Right hindlimb (tissue), 1 donor: ENCODE results near the gene NAA80.
A peak's percentile ranks its signal among the peaks of the same experiment; 100 is the strongest.
"Not testable (repeated sequence)": the region's sequence is repeated elsewhere in the genome, so short reads cannot be mapped to it uniquely, and the experiment has no call there.

Experiments used
- DNase-seq: peaks from one replicate; pipeline ENCODE4 v3.0.0-alpha.2; 2018

Gene NAA80

DNA sequence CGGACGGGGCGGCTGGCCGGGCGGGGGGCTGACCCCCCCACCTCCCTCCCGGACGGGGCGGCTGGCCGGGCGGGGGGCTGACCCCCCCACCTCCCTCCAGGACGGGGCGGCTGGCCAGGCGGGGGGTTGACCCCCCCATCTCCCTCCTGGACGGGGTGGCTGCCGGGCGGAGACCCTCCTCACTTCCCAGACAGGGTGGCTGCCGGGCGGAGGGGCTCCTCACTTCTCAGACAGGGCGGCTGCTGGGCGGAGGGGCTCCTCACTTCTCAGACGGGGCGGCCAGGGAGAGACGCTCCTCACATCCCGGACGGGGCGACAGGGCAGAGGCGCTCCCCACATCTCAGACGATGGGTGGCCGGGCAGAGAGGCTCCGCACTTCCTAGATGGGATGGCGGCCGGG is 12.8 kb upstream of the NAA80 start:
- not testable (repeated sequence) for DNase-seq

DNA sequence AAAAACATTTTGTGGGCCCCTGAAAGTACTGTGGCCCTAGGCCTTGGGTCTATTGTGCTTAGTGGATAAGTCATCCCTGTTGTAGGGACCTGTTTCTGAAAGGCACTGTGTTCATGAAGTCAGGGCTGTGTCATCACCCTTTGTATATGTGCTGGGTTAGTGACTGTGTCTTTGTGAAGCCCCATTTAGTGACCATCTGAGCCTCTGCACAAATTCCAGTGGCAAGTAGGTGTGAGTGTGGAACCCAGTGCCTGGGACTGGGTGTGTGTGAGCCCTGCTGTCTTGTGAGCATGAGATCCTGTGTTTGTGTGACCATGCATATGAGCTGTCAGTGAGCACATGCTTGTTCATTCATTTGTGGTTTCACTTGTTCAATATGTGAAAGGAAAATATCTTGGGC is 5.4 kb upstream of the NAA80 start:
- DNase-seq = no peak

DNA sequence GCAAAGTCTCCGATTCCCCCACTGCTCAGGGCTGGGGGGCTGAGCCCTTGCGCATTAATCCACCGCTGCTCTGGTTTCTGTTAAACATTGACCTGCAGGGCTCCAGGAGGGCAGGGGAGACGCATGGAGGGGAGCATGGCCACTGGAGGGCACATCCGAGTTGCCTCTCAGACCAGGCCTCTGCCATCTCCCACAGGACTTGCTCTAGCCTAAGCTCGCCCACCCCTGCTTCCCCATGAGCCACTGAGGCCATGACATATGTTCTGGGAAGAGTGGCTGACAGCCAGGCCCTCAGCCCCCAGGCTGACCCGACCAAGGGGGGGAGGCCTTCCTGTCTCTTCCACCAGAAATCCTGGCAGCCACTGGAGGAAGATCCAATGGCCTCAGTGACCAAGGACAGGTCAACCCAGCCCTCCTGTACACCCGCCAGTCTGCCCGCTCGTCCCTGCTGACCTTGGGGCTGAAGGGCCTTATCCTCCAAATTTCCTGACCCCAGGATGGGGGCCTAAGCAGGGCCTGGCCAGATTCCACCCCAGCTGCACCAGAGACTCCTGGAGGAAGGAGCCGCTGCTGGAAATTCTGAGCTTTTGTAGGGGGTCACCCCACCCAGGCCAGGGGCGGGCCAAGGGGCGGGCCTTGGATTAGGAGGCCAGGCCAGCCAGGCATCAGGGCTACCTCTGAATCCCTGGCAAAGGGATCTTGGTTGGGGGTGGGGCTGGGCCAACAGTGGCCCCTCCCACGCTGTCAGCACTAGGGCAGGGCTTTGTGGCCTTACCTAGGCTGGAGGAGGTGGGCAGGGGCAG is 4.0 kb upstream of the NAA80 start, which contains the start of gene HYAL1:
HYAL1 (minus strand) TSS at position 562 of the 803 bp plus-strand sequence. CDS start 618 bp downstream, outside the sequence.
- DNase-seq = peak; percentile 66

DNA sequence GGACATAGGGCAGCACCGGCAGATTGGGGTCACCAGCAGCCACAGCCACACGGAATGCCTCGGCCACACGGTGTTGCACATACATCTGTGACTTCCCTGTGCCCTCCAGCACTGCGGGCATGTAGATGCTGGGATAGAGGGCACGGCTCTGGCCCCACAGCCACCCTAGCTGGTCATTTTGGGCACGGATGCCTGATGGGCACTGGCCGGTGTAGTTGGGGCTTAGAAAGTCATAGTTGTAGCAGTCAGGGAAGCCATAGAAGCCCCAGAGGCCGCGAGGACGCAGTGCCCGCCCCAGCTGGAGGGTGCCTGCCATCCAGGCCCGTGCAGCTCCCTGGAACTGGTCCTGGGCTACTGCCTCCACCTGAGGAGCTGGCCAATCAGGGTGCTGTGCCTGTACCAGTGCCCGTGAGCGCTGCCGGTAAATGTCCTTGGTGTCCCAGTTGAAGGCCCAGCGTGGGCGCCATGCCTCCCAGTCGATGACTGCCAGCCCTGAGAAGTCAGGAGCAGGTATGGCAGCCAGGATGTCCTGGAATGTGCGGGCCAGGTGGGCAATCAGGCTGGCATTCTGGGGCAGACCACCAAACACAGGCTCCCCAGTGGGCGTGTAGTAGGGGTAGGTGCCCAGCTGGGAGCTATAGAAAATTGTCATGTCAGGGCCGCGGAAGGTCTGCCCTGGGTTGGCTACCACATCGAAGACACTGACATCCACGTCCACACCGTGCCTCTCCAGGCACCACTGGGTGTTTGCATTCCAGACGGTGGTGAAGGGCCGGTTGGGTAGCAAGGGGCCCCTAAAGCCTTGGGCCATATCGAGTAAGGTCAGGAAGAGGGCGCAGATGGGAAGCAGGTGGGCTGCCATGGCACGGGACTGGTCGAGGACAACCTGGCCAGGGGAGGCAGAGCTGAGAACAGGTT is 3.1 kb upstream of the NAA80 start:
- DNase-seq = no peak

DNA sequence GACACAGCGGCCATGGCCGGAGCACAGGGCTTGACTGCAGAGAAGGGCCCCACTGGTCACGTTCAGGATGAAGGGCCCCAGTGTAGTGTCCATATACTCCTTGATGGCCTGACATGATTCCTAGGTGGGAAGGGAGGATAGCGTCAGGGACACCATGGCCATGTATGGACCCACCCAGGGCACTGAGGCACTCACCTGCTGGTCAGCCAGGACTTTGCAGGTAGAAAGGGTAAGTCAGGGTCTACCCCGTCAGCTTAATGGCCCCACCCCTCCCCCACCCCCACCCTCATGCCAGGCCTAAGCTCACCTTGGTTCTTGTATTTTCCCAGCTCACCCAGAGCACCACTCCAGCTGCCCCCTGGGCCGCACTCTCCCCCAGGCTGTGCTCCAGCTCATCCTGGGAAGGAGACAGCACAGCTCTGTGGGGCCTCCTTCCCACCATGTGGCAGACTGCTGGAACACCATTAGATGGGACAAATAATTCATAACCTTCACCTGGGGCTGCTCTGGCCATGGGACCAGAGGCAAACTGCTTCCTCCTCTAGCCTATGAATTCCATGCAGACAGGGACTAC is 1.6 kb upstream of the NAA80 start:
- DNase-seq = no peak

DNA sequence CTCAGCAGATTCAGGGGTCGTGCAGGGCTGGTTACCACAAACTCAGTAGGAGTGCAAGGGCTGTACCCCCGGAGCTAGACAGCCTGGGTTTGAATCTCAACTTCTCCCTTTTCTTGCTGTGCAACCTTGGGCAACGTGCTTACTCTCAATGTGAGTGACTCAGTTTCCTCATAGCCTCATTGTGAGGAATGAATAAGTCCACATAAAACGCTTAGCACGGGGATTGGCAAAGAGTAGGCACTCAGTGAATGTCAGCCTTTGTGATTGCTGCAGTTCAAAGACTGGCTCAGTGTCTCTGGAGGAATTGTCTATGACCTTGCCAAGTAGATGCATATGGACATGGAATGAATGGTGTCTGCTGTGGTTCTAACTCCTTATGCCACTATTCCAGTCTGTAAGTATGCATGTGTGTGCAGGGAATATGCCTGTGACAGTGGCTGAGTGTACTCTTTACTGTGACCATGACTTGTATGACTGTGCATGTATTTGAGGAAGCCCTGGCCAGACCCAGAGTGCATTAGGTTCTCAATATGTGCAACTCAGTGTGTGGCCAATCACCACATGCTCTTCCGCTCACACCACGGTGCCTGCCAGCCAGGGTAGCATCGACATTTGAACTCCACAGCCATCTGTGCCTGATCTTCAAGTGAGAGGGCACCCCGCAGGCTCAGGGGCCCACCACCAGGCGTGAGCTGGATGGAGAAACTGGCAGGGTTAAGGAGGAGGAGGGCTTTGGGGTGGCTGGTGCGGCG is 900 bp upstream of the NAA80 start:
- DNase-seq = no peak

DNA sequence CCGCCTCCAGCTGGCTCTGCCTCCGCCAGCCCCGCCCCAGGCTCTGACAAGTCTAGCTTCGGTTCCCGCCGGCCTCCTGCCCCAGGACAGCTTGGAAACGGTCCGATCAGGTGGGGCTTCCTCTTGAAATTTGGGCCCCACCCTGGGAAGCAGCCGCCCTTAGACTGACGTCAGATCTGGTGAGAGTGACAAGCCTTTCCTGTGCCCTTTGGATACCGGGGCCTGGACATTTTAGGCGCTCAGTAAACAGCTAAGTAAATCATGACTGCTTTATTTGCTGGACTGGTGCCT is 378 bp upstream of the NAA80 start:
- no peak for DNase-seq

DNA sequence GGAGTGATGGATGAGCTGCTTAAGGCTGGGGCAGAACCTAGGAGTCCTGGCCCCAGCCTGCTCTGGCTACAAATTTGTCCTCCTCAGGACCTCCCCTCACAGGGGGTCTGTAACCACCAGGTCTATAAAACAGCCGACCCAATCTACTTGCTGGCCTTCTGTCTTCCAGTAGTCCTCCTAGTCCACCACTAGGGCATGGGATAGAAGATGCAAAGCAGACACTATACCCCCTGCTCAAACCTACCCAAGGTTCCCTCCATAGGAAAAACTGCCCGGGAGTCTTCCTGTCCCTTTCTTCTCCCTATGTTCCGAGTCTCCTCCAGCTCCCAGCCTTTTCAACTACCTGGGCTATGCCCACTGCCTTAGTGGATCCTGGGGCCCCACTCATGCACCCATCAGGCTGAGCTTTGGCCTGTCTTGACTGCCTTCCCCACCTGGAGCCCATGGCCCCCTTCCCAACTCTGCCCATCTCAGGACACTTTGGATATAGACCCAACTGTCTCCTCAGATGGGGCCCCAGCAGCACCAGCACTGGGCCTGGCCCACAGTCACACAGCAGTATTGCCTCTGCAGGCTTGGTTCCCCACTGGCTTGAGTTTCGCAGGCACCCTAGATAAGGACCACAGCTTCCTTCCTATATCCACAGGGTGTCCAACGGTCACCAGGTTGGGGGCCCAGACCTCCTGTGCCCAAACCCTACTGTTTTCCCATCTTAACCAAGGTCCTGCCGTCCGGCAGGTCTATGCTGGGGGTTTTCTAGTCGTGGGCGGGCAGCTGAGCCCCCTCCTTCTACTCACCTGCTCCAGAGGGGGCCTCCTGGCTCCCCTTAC is 1.1 kb downstream of the NAA80 start:
- DNase-seq = no peak

DNA sequence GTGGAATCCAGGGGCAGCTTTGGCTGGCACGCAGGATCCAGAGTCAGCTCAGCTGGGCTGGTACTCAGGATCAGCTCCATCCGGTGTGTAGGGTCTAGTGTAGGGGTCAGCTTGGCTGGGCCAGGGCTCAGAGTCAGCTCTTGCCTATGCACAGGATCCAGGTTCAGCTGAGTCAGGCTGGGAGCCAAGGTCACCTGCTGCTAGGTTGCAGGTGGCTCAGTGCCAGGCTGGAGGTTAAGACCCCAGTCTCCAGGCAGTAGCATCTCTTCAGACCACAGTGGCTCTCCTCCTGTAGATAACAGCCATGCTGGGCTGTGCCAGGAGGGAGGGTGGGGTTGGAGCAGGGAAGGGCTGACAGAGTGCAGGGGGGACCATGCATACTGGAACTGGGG is 1.8 kb downstream of the NAA80 start:
- no peak for DNase-seq

DNA sequence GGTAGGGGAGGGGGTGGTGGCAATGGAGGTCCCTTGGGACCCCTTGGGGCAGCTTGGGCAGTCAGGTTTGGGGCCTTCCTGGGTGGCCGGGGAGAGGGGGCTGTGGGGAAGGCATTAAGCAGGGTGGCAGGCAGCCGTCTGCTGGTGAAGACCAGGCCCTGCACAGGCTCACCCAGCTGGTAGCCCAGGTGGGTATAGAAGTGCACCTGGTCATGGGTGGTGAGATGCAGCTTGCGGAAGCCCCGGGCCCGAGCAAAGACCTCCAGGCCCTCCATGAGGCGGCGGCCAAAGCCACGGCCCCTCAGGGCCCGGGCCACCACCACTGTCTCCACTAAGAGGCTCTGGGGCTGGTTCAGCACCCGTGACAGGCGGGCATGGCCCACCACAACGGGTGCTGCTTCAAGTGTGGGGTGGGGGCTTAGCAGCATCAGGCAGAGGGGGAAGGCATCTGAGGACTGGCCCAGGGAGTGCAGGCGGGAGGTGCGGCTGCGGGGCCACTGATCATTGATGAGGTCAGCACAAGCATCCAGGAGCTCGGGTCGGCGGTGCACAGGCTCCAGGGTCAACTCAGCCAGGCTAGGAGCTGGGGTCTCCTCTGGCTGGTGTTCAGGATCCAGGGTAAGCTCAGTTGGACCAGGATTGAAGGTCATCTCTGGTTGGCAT is 2.4 kb downstream of the NAA80 start:
- DNase-seq = no peak

DNA sequence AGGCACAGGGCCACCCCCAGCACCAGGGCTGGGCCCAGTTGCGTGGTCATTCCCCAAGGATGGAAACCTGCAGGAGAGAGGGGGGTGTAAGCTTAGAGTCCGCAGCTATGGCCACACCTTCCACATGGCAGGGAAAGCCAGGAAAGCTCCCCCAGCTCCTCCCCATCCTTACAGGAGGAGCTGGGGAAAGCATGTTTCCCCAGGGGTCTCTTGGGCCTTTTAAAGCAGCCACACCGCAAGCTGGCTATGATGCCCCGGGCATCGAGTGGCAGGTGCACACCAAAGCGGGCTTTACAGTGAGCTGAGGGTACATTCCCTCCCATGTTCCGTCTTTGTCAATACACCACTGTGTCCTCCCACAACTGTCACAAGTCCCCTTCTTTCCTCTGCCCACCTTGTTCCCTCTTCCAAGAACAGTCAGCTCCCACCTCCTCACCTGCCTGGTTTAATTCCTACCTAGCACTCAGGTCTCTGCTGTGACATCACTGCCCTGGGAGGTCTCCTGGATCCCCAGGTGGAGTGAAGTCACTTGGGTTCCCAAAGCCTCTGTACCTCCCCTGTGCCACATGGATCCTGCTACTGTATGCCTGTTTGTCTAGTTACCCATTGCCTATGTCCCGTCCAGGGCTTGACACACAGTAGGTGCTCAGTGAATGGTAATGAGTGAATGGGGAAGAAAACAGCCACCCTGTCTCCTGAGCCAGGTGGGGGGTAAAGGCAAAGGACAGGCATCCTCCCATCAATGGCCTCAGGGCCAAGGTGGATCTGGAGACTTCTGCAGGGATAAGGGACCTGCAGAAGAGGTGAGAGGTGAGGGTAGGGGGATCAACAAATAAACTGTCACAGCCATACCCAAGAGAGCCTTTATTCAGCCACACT is 3.4 kb downstream of the NAA80 start:
- DNase-seq = no peak

DNA sequence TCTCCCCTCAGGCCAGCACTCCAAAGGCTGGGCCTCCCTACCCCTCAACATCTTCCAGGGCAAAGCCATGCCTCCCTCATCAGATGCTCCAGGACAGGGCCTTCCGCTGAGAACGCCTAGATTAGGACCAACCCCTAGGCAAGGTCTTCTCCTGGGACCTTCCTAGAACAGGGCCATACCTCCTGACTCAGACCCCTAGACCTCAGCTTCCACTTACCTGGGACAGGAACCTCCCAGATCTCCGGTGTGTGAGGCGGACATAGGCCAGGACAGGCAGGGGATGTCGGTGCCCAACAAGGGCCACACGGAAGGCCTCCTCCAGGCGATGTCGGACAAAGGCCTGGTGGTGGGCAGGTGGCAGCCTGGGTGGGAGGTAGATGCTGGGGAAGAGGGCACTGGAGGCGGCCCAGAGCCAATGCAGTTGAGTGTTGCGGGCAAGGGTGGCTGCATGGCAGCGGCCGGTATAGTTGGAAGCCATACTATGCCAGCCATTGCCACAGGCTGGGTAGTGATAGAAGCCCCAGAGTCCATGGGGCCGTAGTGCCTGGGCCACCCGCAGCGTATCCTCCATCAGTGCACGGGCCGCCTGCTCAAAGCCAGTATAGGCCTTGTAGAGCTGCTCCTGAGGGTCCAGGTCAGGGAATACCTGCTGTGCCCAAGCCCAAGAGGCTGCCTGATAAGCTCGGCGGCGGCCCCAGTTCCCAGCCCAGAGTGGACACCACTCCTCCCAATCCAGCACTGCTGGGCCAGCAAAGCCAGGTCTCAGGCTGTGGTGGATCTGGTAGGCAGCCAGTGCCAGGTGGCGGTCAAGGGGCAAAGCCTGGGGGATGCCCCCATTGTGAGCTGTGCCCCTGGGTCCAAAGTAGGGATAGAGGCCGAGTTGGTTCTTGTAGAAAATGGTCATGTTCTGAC is 4.5 kb downstream of the NAA80 start:
- no peak for DNase-seq

DNA sequence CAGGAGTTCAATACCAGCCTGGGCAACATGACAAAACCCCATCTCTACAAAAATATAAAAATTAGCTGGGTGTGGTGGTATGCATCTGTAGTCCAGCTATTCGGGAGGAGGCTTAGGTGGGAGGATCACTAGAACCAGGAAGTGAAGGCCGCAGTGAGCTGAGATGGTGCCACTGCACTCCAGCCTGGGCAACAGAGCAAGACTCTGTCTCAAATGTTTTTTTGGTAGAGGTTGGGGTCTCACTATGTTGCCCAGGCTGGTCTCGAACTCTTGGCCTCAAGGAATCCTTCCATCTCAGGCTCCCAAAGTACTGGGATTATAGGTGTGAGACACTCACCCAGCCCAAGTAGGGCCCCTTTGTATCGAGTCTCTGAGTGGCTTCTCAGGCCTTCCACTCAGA is 5.1 kb downstream of the NAA80 start:
- no peak for DNase-seq

DNA sequence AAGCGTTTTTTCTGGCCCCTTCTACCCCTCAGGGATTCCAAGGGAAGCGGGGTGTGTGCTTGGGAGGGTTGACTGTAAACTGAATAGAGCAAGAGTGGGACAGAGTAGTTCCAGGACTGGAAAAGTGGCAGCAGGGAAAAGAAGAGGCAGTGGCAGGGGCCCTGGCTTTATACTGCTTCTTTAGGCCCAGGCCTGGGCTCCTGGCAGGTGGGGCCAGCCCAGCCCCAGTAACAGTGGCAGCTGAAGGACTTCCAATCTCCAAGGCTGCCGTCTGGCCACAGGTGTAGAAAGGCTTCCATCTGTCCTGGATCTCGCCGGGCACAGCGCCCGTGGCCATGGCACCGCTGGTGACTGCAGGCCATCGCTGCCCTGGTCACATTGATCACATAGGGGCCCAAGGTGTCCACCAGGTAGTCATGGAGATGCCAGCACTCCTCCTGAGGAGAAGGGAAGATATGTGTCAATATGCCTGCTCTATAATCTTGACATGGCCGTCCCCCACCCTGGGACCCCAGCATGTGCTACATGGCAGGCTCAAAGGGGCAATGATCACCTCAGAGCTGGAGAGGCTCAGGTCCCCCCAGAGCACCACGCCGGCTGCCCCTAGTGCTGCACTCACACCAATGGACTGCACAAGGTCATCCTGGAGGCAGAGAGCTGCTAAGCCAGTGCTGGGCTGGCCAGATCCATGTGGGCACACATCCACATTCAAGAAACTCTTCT is 6.0 kb downstream of the NAA80 start:
- DNase-seq = no peak

DNA sequence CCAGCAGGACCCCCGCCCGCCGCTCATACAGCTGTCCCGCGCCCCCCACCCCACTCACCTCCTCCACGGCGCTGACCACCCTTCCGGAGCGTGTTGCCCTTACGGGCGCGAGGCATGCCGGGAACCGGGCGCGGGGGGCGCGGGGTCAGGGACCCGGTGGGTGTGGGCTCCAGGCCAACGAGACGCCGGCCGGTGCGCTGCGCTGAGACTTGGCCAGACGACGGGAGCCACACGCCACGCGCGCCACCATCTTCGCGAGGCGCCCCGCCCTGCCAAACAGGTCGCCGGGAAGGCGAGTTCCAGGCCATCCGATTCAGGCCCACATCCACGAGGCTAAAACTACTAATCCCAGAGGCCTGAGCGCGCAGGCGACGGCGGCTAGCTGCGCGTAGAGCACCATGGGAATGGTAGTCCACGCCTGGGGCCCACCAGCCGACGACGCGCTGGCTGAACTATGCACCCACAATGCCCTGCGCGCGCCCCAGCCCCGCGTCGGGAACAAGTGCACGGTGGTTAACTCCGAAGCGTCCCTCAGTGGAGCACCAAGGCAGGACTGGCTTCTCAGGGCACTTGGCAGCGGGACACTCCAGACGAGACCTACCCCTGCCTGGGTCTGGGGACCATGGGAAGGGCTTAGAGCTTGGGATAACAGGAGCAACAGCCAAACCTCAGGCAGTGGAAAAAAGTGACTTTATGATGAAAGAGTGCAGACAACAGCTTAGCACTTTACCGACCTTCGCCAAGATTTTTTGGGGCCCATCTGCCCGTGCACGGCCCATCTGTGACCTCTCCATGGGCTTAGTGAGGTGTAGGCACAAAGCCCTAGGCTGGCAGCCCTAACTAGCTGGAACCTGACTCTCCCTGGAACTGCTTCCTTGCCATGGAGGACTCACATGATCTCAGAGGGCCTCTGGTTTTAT is 6.8 kb downstream of the NAA80 start, which contains the start of gene IFRD2:
IFRD2 (minus strand) TSS at position 271 of the 920 bp plus-strand sequence; CDS start at position 116, 155 bp downstream.
- DNase-seq = peak; percentile 98

DNA sequence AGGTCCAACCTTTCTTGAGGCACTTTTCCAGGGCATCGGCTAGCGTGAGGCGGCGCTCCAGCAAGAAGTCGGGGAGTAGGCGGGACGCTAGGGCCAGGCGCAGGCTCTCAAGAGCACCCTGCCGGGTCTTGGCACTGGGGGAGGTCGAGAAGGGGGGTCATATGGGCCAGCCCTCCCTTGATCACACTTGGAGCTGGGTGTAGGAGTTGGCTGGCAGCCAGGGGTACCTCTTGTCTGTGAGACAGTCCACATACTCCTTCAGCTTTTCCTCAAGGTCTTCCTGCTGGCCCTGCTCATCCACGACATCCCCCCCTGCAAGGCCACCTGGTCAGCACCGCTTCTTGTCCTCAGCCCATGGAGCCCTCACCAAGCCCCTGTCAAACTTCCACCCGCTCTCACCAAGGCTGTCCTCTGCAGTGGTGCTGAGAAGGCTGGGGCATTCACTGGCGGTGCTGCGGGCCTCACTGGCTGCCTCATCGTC is 9.0 kb downstream of the NAA80 start:
- peak; percentile 25 for DNase-seq

DNA sequence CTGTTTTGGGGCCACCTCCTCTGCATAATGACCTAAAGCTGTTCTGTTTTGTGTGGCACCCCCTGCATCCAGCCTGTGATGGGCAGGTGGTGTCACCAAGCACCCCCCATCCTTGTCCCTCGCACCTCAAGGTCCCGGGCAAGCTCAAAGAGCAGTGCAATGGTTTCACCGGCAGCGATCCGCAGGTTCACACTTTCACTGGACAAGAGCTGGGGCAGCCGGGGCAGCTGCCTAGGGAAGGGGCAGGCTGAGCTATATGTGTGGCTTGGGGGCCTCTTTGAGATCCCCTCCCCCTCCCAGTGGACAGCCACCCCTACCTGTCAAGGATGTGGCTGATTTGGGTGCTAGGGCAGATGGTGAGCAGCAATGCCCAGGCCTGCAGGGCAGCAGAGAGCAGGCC is 10.1 kb downstream of the NAA80 start:
- no peak for DNase-seq
